Activated CD8-positive, alpha-beta memory T cell treated with anti-CD3 and anti-CD28 coated beads, Interleukin-2, amount 50 U/mL, for 24 hours (primary cell): Measurements from ENCODE around the gene GPX2.

Source experiments
- DNase-seq: peaks from one replicate; pipeline ENCODE4 v3.0.0-alpha.2; 2020; ENCODE audit errors: extremely low read depth

The GPX2 gene

GRCh38 chr14:64960762-64961276 lies 18.3 kb upstream of the GPX2 start:
- no peak for DNase-seq

GRCh38 chr14:64958743-64959142 lies 16.2 kb upstream of the GPX2 start:
- DNase-seq: no peak

GRCh38 chr14:64958201-64958600 lies 15.7 kb upstream of the GPX2 start:
- DNase-seq: no peak

GRCh38 chr14:64956697-64957406 lies 14.3 kb upstream of the GPX2 start:
- no peak for DNase-seq

- DNase-seq: no peak
Observed at GRCh38 chr14:64955297-64955696, 12.8 kb upstream of the GPX2 start.

- DNase-seq: no peak
Observed at GRCh38 chr14:64954491-64955240, 12.1 kb upstream of the GPX2 start.

- DNase-seq: no peak
Observed at GRCh38 chr14:64953661-64954060, 11.1 kb upstream of the GPX2 start.

GRCh38 chr14:64953310-64953654 lies 10.7 kb upstream of the GPX2 start:
- no peak for DNase-seq

GRCh38 chr14:64952598-64953309 lies 10.2 kb upstream of the GPX2 start:
- no peak for DNase-seq

- no peak for DNase-seq
Observed at GRCh38 chr14:64951724-64952123, 9.2 kb upstream of the GPX2 start.

- no peak for DNase-seq
Observed at GRCh38 chr14:64951291-64951690, 8.7 kb upstream of the GPX2 start.

GRCh38 chr14:64950889-64951288 lies 8.3 kb upstream of the GPX2 start:
- DNase-seq: no peak

- no peak for DNase-seq
Observed at GRCh38 chr14:64948612-64949210, 6.2 kb upstream of the GPX2 start.

GRCh38 chr14:64947710-64948611 lies 5.4 kb upstream of the GPX2 start:
- no peak for DNase-seq

- DNase-seq: no peak
Observed at GRCh38 chr14:64946310-64947045, 3.9 kb upstream of the GPX2 start.

GRCh38 chr14:64945431-64946178 lies 3.1 kb upstream of the GPX2 start:
- no peak for DNase-seq

- no peak for DNase-seq
Observed at GRCh38 chr14:64944861-64945260, 2.3 kb upstream of the GPX2 start.

GRCh38 chr14:64944041-64944440 lies 1.5 kb upstream of the GPX2 start:
- DNase-seq: no peak

GRCh38 chr14:64943556-64943955 lies 1.0 kb upstream of the GPX2 start:
- DNase-seq: no peak
